SK-N-SH treated with all-trans-retinoic acid at 6 μM for 48 hours (cell line): ENCODE results near the gene SLC6A20.

Experiments
- ATAC-seq: fragments of 200-7000 bp; cut with Tn5 transposase; 3 replicates; pipeline ENCODE4 v1.9.1; 2020; ENCODE audit warnings: mild to moderate bottlenecking, moderate library complexity
- BACH2 ChIP-seq: fragments of 250-450 bp; sonication (Bioruptor Pico); IDR thresholded peaks from 2 replicates; pipeline ENCODE4 v1.9.0; 2021; ENCODE audit warnings: mild to moderate bottlenecking, borderline replicate concordance
- CREB5 ChIP-seq: fragments of 250-450 bp; sonication (Bioruptor Pico); IDR thresholded peaks from 2 replicates; pipeline ENCODE4 v1.5.1; 2020; ENCODE audit warnings: low read depth, mild to moderate bottlenecking, moderate library complexity
- CSDC2 ChIP-seq: fragments of 250-450 bp; sonication (Bioruptor Pico); IDR thresholded peaks from 2 replicates; pipeline ENCODE4 v1.5.0; 2020; ENCODE audit warnings: mild to moderate bottlenecking, moderate library complexity
- CSRNP3 ChIP-seq: fragments of 250-450 bp; sonication (Bioruptor Pico); IDR thresholded peaks from 2 replicates; pipeline ENCODE4 v1.5.1; 2021; ENCODE audit warnings: mild to moderate bottlenecking, moderate library complexity
- ESRRG ChIP-seq: fragments of 250-450 bp; sonication (Bioruptor Pico); IDR thresholded peaks from 2 replicates; pipeline ENCODE4 v1.6.1; 2021; ENCODE audit warnings: mild to moderate bottlenecking
- GLIS3 ChIP-seq: fragments of 250-450 bp; sonication (Bioruptor Pico); IDR thresholded peaks from 2 replicates; pipeline ENCODE4 v1.5.0; 2020; ENCODE audit warnings: mild to moderate bottlenecking, moderate library complexity
- OSR1 ChIP-seq: fragments of 250-450 bp; sonication (Bioruptor Pico); IDR thresholded peaks from 2 replicates; pipeline ENCODE4 v1.8.0; 2022; ENCODE audit warnings: moderate library complexity, mild to moderate bottlenecking, inconsistent platforms
- PATZ1 ChIP-seq: fragments of 250-450 bp; sonication (Bioruptor Pico); IDR thresholded peaks from 2 replicates; pipeline ENCODE4 v1.8.0; 2020; ENCODE audit warnings: mild to moderate bottlenecking, moderate library complexity, borderline replicate concordance
- POU6F1 ChIP-seq: fragments of 250-450 bp; sonication (Bioruptor Pico); IDR thresholded peaks from 2 replicates; pipeline ENCODE4 v1.8.0; 2021; ENCODE audit warnings: low read depth, mild to moderate bottlenecking, moderate library complexity, borderline replicate concordance
- PPARA ChIP-seq: fragments of 250-450 bp; sonication (Bioruptor Pico); IDR thresholded peaks from 2 replicates; pipeline ENCODE4 v1.5.0; 2020; ENCODE audit warnings: mild to moderate bottlenecking, borderline replicate concordance
- RARB ChIP-seq: fragments of 250-450 bp; sonication (Bioruptor Pico); IDR thresholded peaks from 2 replicates; pipeline ENCODE4 v1.8.0; 2021; ENCODE audit warnings: mild to moderate bottlenecking, moderate library complexity
- SNAI2 ChIP-seq: fragments of 250-450 bp; sonication (Bioruptor Pico); IDR thresholded peaks from 2 replicates; pipeline ENCODE4 v1.5.0; 2020; ENCODE audit warnings: mild to moderate bottlenecking, moderate library complexity
- TCF4 ChIP-seq: fragments of 250-450 bp; sonication (Bioruptor Pico); IDR thresholded peaks from 2 replicates; pipeline ENCODE4 v1.8.0; 2021; ENCODE audit warnings: mild to moderate bottlenecking, moderate library complexity, borderline replicate concordance
- TOX ChIP-seq: fragments of 250-450 bp; sonication (Bioruptor Pico); IDR thresholded peaks from 2 replicates; pipeline ENCODE4 v1.8.0; 2021; ENCODE audit warnings: mild to moderate bottlenecking, moderate library complexity, borderline replicate concordance
- TSHZ2 ChIP-seq: fragments of 250-450 bp; sonication (Bioruptor Pico); IDR thresholded peaks from 2 replicates; pipeline ENCODE4 v1.5.0; 2020; ENCODE audit warnings: mild to moderate bottlenecking, moderate library complexity
- ZC3H10 ChIP-seq: fragments of 250-450 bp; sonication (Bioruptor Pico); IDR thresholded peaks from 2 replicates; pipeline ENCODE4 v1.5.1; 2021; ENCODE audit warnings: mild to moderate bottlenecking, moderate library complexity
- ZFP3 ChIP-seq: fragments of 250-450 bp; sonication (Bioruptor Pico); IDR thresholded peaks from 2 replicates; pipeline ENCODE4 v1.5.0; 2020; ENCODE audit warnings: mild to moderate bottlenecking, moderate library complexity
- ZFP30 ChIP-seq: fragments of 450-650 bp; formaldehyde crosslinking; IDR thresholded peaks from 2 replicates; pipeline ENCODE4 v1.5.0; 2022; ENCODE audit warnings: mild to moderate bottlenecking, moderate library complexity
- ZNF565 ChIP-seq: fragments of 450-650 bp; formaldehyde crosslinking; conservative IDR thresholded peaks from 2 replicates; pipeline ENCODE4 v1.5.0; 2020; ENCODE audit warnings: low read depth, mild to moderate bottlenecking, moderate library complexity
- ZNF70 ChIP-seq: fragments of 450-650 bp; formaldehyde crosslinking; IDR thresholded peaks from 2 replicates; pipeline ENCODE4 v1.5.0; 2020; ENCODE audit warnings: mild to moderate bottlenecking, moderate library complexity
- ZNF8 ChIP-seq: fragments of 450-650 bp; formaldehyde crosslinking; IDR thresholded peaks from 2 replicates; pipeline ENCODE4 v1.5.0; 2020; ENCODE audit warnings: mild to moderate bottlenecking, moderate library complexity

Gene SLC6A20

GRCh38 chr3:45742461-45743089, 53.8 kb downstream of the SLC6A20 start (continued):
- TF ChIP-seq TSHZ2: no peak
- no peak for TF ChIP-seq ESRRG (CRISPR knock-in tag)
- TF ChIP-seq ZNF8 (CRISPR knock-in tag): no peak
- no peak for TF ChIP-seq GLIS3 (CRISPR knock-in tag)
- TF ChIP-seq POU6F1 (CRISPR knock-in tag): no peak
- no peak for TF ChIP-seq TCF4 (CRISPR knock-in tag)
- TF ChIP-seq ZNF565 (CRISPR knock-in tag): no peak

GRCh38 chr3:45741742-45742460, 54.4 kb downstream of the SLC6A20 start:
- no peak for TF ChIP-seq ESRRG (CRISPR knock-in tag)
- TF ChIP-seq SNAI2 (CRISPR knock-in tag): no peak
- TF ChIP-seq OSR1: no peak
- no peak for TF ChIP-seq ZNF565 (CRISPR knock-in tag)
- no peak for TF ChIP-seq ZNF8 (CRISPR knock-in tag)
- no peak for TF ChIP-seq RARB (CRISPR knock-in tag)
- no peak for TF ChIP-seq ZNF70 (CRISPR knock-in tag)
- TF ChIP-seq ZC3H10 (CRISPR knock-in tag): no peak
- TF ChIP-seq CSDC2: no peak
- TF ChIP-seq CSRNP3 (CRISPR knock-in tag): no peak
- no peak for TF ChIP-seq TSHZ2
- TF ChIP-seq ZFP30 (CRISPR knock-in tag): no peak
- no peak for TF ChIP-seq CREB5 (CRISPR knock-in tag)
- TF ChIP-seq BACH2 (CRISPR knock-in tag): no peak
- TF ChIP-seq PPARA (CRISPR knock-in tag): no peak
- TF ChIP-seq TOX (CRISPR knock-in tag): no peak
- no peak for TF ChIP-seq ZFP3 (CRISPR knock-in tag)
- no peak for TF ChIP-seq PATZ1 (CRISPR knock-in tag)
- no peak for TF ChIP-seq GLIS3 (CRISPR knock-in tag)
- ATAC-seq: no peak
